GOT3 (cell line): ENCODE measurements around the gene PIEZO2.
"Not testable (repeated sequence)": the region's sequence is repeated elsewhere in the genome, so short reads cannot be mapped to it uniquely, and the experiment has no call there.

Experiments
- DNase-seq: peaks from one replicate; lab custom pipeline; 2025; ENCODE audit warnings: mixed read lengths; lab: John Stamatoyannopoulos, UW

Gene PIEZO2

DNA sequence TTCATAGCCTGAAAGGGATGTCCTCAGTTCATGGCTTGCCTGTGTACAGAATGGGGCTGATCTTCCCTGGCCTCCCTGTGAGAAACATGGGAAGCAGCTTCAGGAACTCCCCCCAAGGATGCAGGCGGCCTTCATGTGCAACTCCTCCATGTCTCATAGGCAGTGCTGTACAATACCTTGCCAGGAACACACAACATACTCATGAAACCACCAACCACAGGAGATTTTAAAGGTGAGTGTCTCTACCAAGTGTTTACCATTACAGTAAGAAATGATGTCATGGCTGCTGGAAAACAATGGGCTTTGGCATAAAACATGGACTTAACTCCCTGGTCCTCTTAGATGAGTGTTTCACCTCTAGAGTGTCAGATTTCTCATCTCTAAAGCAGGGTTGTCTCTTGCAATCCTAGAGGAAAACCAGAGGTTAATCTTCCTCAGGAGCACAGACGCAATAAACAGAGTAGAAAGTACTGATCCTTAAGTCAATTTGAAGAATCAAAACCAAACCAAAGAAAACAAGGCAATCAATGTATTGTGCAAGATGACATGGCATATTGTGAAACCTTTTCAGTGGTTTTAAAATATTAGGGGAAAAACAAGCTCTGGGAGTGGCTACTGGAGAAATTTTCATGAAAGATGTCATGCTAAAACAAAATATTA is 528.6 kb downstream of the PIEZO2 start:
- not testable (repeated sequence) for DNase-seq
